ENCODE results near the gene MRAS. TPM values are rescaled to one million over a fixed set of nuclear protein-coding genes. Genes with fewer than 3 reads are reported as not detected.
A peak's percentile ranks its signal among the peaks of the same experiment; 100 is the strongest.

Gene MRAS
- total RNA-seq, 1 donor from 2014 or later = 35.0 TPM

- no peak for DNase-seq (ENCODE audit: low read depth)
- Histone ChIP-seq H3K27me3 (ENCODE audit: control insufficient read depth, insufficient read depth, low read length) (no peaks in the 10 kb centered on the region), H3K4me3 (ENCODE audit: low read depth, low read length) (no peak overlapping the region), H3K36me3 (ENCODE audit: control insufficient read depth, insufficient read depth, low read length) (no peaks in the 10 kb centered on the region)
- no peak for TF ChIP-seq CTCF (IDR thresholded peaks at IDR 0.05; ENCODE audit: insufficient read depth, low read length, poor library complexity, severe bottlenecking)
Observed at GRCh38 chr3:138328341-138328740, 20.0 kb upstream of the MRAS start.

- H3K27me3 ChIP-seq (ENCODE audit: control insufficient read depth, insufficient read depth, low read length) = no peaks in the 10 kb centered on the region
- peak within 1 kb of the TSS; percentile 61 for H3K4me3 ChIP-seq (ENCODE audit: low read depth, low read length)
- DNase-seq (ENCODE audit: low read depth) = peak; percentile 56
- H3K36me3 ChIP-seq (ENCODE audit: control insufficient read depth, insufficient read depth, low read length) = no peaks in the 10 kb centered on the region
- peak; percentile 88 for TF ChIP-seq CTCF (IDR thresholded peaks at IDR 0.05; ENCODE audit: insufficient read depth, low read length, poor library complexity, severe bottlenecking)
Observed at GRCh38 chr3:138329127-138329983, 19.0 kb upstream of the MRAS start, which contains the start of gene NME9. Gene NME9, minus strand, starts transcription at chr3:138329851. Its CDS starts 516 bp downstream, at chr3:138329335.

- H3K36me3 ChIP-seq (ENCODE audit: control insufficient read depth, insufficient read depth, low read length) = no peaks in the 10 kb centered on the region
- no peak for DNase-seq (ENCODE audit: low read depth)
- H3K27me3 ChIP-seq (ENCODE audit: control insufficient read depth, insufficient read depth, low read length) = peaks cover 2% of the 10 kb centered on the region
- H3K4me3 ChIP-seq (ENCODE audit: low read depth, low read length) = peak overlapping the region; percentile 61
- no peak for TF ChIP-seq CTCF (IDR thresholded peaks at IDR 0.05; ENCODE audit: insufficient read depth, low read length, poor library complexity, severe bottlenecking)
Observed at GRCh38 chr3:138329984-138330293, 18.4 kb upstream of the MRAS start.

- no peaks in the 10 kb centered on the region for H3K36me3 ChIP-seq (ENCODE audit: control insufficient read depth, insufficient read depth, low read length)
- DNase-seq (ENCODE audit: low read depth) = no peak
- peak; percentile 32 for TF ChIP-seq CTCF (IDR thresholded peaks at IDR 0.05; ENCODE audit: insufficient read depth, low read length, poor library complexity, severe bottlenecking)
- H3K27me3 ChIP-seq (ENCODE audit: control insufficient read depth, insufficient read depth, low read length) = peaks cover 2% of the 10 kb centered on the region
- H3K4me3 ChIP-seq (ENCODE audit: low read depth, low read length) = no peak overlapping the region
Observed at GRCh38 chr3:138331143-138331894, 17.1 kb upstream of the MRAS start.

GRCh38 chr3:138332472-138333073 is 15.8 kb upstream of the MRAS start:
- peak; percentile 50 for TF ChIP-seq CTCF (IDR thresholded peaks at IDR 0.05; ENCODE audit: insufficient read depth, low read length, poor library complexity, severe bottlenecking)
- DNase-seq (ENCODE audit: low read depth) = no peak

More at GRCh38 chr3:138332472-138333073, 15.8 kb upstream of the MRAS start:
- Histone ChIP-seq H3K4me3 (ENCODE audit: low read depth, low read length) (no peak overlapping the region), H3K27me3 (ENCODE audit: control insufficient read depth, insufficient read depth, low read length) (peaks cover 2% of the 10 kb centered on the region), H3K36me3 (ENCODE audit: control insufficient read depth, insufficient read depth, low read length) (no peaks in the 10 kb centered on the region)
